ENCODE data around the gene CLSTN2.

CLSTN2 gene

GRCh38 chr3:140135461-140135860, 200.5 kb downstream of the CLSTN2 start:
- Mint-ChIP-seq H3K4me3 (no peak overlapping the region), H3K9me3 (no peaks in the 10 kb centered on the region), H3K4me1 (no peaks in the 10 kb centered on the region), H3K27ac (no peak overlapping the region), H3K27me3 (no peaks in the 10 kb centered on the region), H3K36me3 (no peaks in the 10 kb centered on the region)
- CTCF ChIA-PET = no interaction called here
- no peak for DNase-seq

GRCh38 chr3:140143367-140144069, 208.5 kb downstream of the CLSTN2 start:
- no peaks in the 10 kb centered on the region for H3K4me1 Mint-ChIP-seq
- H3K27me3 Mint-ChIP-seq = no peaks in the 10 kb centered on the region
- no peak overlapping the region for H3K4me3 Mint-ChIP-seq
- CTCF ChIA-PET = no interaction called here
- DNase-seq = no peak
- H3K36me3 Mint-ChIP-seq = no peaks in the 10 kb centered on the region
- H3K9me3 Mint-ChIP-seq = no peaks in the 10 kb centered on the region
- no peak overlapping the region for H3K27ac Mint-ChIP-seq

GRCh38 chr3:140145528-140145927, 210.5 kb downstream of the CLSTN2 start:
- Mint-ChIP-seq H3K4me1 (no peaks in the 10 kb centered on the region), H3K27me3 (no peaks in the 10 kb centered on the region), H3K36me3 (no peaks in the 10 kb centered on the region), H3K4me3 (no peak overlapping the region), H3K9me3 (no peaks in the 10 kb centered on the region), H3K27ac (no peak overlapping the region)
- DNase-seq = no peak
- CTCF ChIA-PET = no interaction called here

GRCh38 chr3:140146668-140147067, 211.7 kb downstream of the CLSTN2 start:
- Mint-ChIP-seq H3K27ac (no peak overlapping the region), H3K27me3 (no peaks in the 10 kb centered on the region), H3K9me3 (no peaks in the 10 kb centered on the region), H3K4me1 (no peaks in the 10 kb centered on the region), H3K4me3 (no peak overlapping the region), H3K36me3 (no peaks in the 10 kb centered on the region)
- no peak for DNase-seq
- CTCF ChIA-PET = no interaction called here

- H3K4me1 Mint-ChIP-seq = no peaks in the 10 kb centered on the region
- no peaks in the 10 kb centered on the region for H3K27me3 Mint-ChIP-seq
- CTCF ChIA-PET = no interaction called here
- H3K4me3 Mint-ChIP-seq = no peak overlapping the region
- no peaks in the 10 kb centered on the region for H3K36me3 Mint-ChIP-seq
- DNase-seq = no peak
- H3K9me3 Mint-ChIP-seq = no peaks in the 10 kb centered on the region
- H3K27ac Mint-ChIP-seq = no peak overlapping the region
Measured at GRCh38 chr3:140147965-140148490, 213.0 kb downstream of the CLSTN2 start.

- Mint-ChIP-seq H3K9me3 (no peaks in the 10 kb centered on the region), H3K4me1 (no peaks in the 10 kb centered on the region), H3K4me3 (no peak overlapping the region), H3K27me3 (no peaks in the 10 kb centered on the region), H3K36me3 (no peaks in the 10 kb centered on the region), H3K27ac (no peak overlapping the region)
- no peak for DNase-seq
- CTCF ChIA-PET = no interaction called here
Measured at GRCh38 chr3:140148824-140149390, 213.9 kb downstream of the CLSTN2 start.

- H3K9me3 Mint-ChIP-seq = no peaks in the 10 kb centered on the region
- DNase-seq = no peak
- H3K36me3 Mint-ChIP-seq = no peaks in the 10 kb centered on the region
- H3K4me1 Mint-ChIP-seq = no peaks in the 10 kb centered on the region
- no peak overlapping the region for H3K27ac Mint-ChIP-seq
- H3K27me3 Mint-ChIP-seq = no peaks in the 10 kb centered on the region
- CTCF ChIA-PET = no interaction called here
- H3K4me3 Mint-ChIP-seq = no peak overlapping the region
Measured at GRCh38 chr3:140151321-140151720, 216.3 kb downstream of the CLSTN2 start.

GRCh38 chr3:140152851-140153639, 218.1 kb downstream of the CLSTN2 start:
- Mint-ChIP-seq H3K4me3 (no peak overlapping the region), H3K9me3 (no peaks in the 10 kb centered on the region), H3K27me3 (no peaks in the 10 kb centered on the region), H3K27ac (no peak overlapping the region), H3K36me3 (no peaks in the 10 kb centered on the region), H3K4me1 (no peaks in the 10 kb centered on the region)
- DNase-seq = no peak
- CTCF ChIA-PET = no interaction called here

GRCh38 chr3:140153736-140154135, 218.8 kb downstream of the CLSTN2 start:
- H3K9me3 Mint-ChIP-seq = no peaks in the 10 kb centered on the region
- no peak for DNase-seq
- H3K4me3 Mint-ChIP-seq = no peak overlapping the region
- H3K36me3 Mint-ChIP-seq = no peaks in the 10 kb centered on the region
- H3K27ac Mint-ChIP-seq = no peak overlapping the region
- H3K27me3 Mint-ChIP-seq = no peaks in the 10 kb centered on the region
- CTCF ChIA-PET = no interaction called here
- no peaks in the 10 kb centered on the region for H3K4me1 Mint-ChIP-seq

GRCh38 chr3:140157161-140157560, 222.2 kb downstream of the CLSTN2 start:
- no peaks in the 10 kb centered on the region for H3K36me3 Mint-ChIP-seq
- H3K4me3 Mint-ChIP-seq = no peak overlapping the region
- H3K27ac Mint-ChIP-seq = no peak overlapping the region
- no peaks in the 10 kb centered on the region for H3K9me3 Mint-ChIP-seq
- CTCF ChIA-PET = no interaction called here
- no peaks in the 10 kb centered on the region for H3K4me1 Mint-ChIP-seq
- no peaks in the 10 kb centered on the region for H3K27me3 Mint-ChIP-seq
- no peak for DNase-seq

- no peaks in the 10 kb centered on the region for H3K27me3 Mint-ChIP-seq
- H3K4me1 Mint-ChIP-seq = no peaks in the 10 kb centered on the region
- H3K9me3 Mint-ChIP-seq = no peaks in the 10 kb centered on the region
- CTCF ChIA-PET = no interaction called here
- H3K36me3 Mint-ChIP-seq = no peaks in the 10 kb centered on the region
- no peak for DNase-seq
- H3K27ac Mint-ChIP-seq = no peak overlapping the region
- H3K4me3 Mint-ChIP-seq = no peak overlapping the region
Measured at GRCh38 chr3:140159646-140160045, 224.7 kb downstream of the CLSTN2 start.

- no peak overlapping the region for H3K4me3 Mint-ChIP-seq
- CTCF ChIA-PET = no interaction called here
Measured at GRCh38 chr3:140160553-140160952, 225.6 kb downstream of the CLSTN2 start.

GRCh38 chr3:140162551-140162950, 227.6 kb downstream of the CLSTN2 start:
- no peaks in the 10 kb centered on the region for H3K4me1 Mint-ChIP-seq
- H3K9me3 Mint-ChIP-seq = no peaks in the 10 kb centered on the region
- DNase-seq = no peak
- no peak overlapping the region for H3K27ac Mint-ChIP-seq
- no peaks in the 10 kb centered on the region for H3K36me3 Mint-ChIP-seq
- CTCF ChIA-PET = no interaction called here
- H3K4me3 Mint-ChIP-seq = no peak overlapping the region
- H3K27me3 Mint-ChIP-seq = no peaks in the 10 kb centered on the region

More at GRCh38 chr3:140160553-140160952, 225.6 kb downstream of the CLSTN2 start:
- Mint-ChIP-seq H3K27ac (no peak overlapping the region), H3K9me3 (no peaks in the 10 kb centered on the region), H3K36me3 (no peaks in the 10 kb centered on the region), H3K4me1 (no peaks in the 10 kb centered on the region), H3K27me3 (no peaks in the 10 kb centered on the region)
- no peak for DNase-seq

GRCh38 chr3:140163159-140163763, 228.3 kb downstream of the CLSTN2 start:
- Mint-ChIP-seq H3K4me3 (no peak overlapping the region), H3K27me3 (no peaks in the 10 kb centered on the region), H3K9me3 (no peaks in the 10 kb centered on the region), H3K27ac (no peak overlapping the region), H3K4me1 (no peaks in the 10 kb centered on the region), H3K36me3 (no peaks in the 10 kb centered on the region)
- no peak for DNase-seq
- CTCF ChIA-PET = no interaction called here

Measured in activated naive CD4-positive, alpha-beta T cell treated with anti-CD3 and anti-CD28 coated beads, Interleukin-2, amount 10 ng/mL, durations not matched to agents 7 days and 5 days (primary cell).